GM06990 (cell line): Measurements from ENCODE around the gene LAMA1.

Experiments used
- DNase-seq: peaks from one replicate; pipeline ENCODE4 v3.0.0-alpha.2; 2011; ENCODE audit not compliant: insufficient read length; ENCODE audit errors: extremely low read depth
- H3K27me3 ChIP-seq: replicated peaks from 2 replicates; pipeline ENCODE4 v1.6.0; 2011; ENCODE audit warnings: low read length; ENCODE audit not compliant: control insufficient read depth, insufficient read depth
- H3K36me3 ChIP-seq: 2 replicates; pipeline ENCODE4 v1.5.1; 2011; ENCODE audit warnings: low read length; ENCODE audit not compliant: control insufficient read depth, insufficient read depth
- H3K4me3 ChIP-seq: replicated peaks from 2 replicates; pipeline ENCODE4 v1.5.1; 2011; ENCODE audit warnings: low read depth, mild to moderate bottlenecking, control low read depth, low read length
- CTCF ChIP-seq: IDR thresholded peaks from 2 replicates; pipeline ENCODE4 v1.5.1; 2011; ENCODE audit warnings: low read length, control low read depth, mild to moderate bottlenecking, inconsistent platforms; ENCODE audit not compliant: insufficient read depth, poor library complexity, severe bottlenecking

LAMA1 gene

DNA sequence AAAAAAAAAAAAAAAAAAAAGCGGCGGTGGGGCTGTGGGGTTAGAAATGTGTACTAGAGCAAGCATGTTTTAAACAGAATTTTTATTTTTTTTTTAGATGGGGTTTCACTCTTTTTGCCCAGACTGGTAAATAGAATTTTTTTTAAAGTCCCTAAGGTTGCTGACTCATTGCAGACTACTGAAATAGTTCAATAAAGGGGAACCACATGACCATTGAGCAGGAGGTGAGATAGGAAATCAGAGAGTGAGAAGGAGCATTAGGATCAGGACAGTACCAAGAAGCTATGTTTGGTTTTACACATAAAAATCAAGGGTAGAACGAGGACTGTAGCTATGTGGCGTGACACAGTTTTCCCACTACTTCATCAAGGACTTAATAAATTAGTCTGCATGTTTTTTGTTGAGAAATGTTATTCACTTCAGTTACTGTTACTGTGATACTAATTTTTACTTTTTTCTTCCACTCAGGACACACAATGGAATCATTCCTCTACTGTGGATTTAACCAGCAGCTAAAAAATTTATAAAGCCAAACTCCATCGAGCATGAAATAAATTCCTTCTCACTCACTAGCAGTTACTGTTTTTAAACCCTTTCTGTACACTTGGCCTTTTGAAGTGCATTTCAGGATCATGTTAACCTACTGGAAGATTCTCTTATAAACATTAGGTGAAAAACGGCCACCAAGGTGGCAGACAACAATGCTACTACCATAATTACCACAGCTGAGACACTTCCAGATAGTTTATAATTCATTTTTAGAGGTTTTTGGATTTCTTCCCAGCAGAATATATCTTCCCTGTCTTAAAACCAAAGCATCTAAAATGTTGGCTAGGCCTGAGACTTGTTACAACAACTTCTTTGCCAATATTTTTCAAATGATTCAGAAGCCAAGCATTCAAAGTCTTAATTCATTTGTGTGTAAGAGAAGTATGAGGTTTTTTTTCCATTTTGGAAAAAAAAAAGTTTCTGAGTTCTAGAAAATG lies 33.2 kb downstream of the LAMA1 start:
- DNase-seq = no peak
- Histone ChIP-seq H3K36me3 (no peaks in the 10 kb centered on the region), H3K27me3 (no peaks in the 10 kb centered on the region), H3K4me3 (no peak overlapping the region)
- no peak for TF ChIP-seq CTCF

- Histone ChIP-seq H3K36me3 (no peaks in the 10 kb centered on the region), H3K27me3 (no peaks in the 10 kb centered on the region), H3K4me3 (no peak overlapping the region)
- no peak for TF ChIP-seq CTCF
- no peak for DNase-seq
These were observed 34.9 kb downstream of the LAMA1 start for GRCh38 chr18:7082671-7083070.

DNA sequence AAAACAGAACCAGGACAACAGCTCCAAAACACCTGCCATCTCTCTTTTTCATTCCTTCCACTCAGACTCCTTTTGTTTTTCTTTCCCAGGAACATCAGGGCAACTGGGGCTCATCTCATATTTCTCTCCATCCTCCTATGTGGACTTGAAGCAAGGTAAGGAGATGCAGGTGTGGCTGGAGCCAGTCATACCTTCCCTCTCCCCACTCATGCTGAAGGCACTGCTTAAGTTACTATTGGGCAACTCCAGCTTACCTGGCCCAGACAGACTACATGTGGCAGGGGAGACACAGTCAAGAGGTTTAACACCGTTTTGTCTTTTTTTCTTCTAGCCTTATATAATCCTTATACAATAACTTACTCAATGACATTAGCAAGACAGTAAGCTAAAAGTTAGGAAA lies 38.4 kb downstream of the LAMA1 start:
- no peak for DNase-seq
- no peak overlapping the region for H3K4me3 ChIP-seq
- H3K36me3 ChIP-seq = no peaks in the 10 kb centered on the region
- H3K27me3 ChIP-seq = no peaks in the 10 kb centered on the region
- TF ChIP-seq CTCF = no peak

DNA sequence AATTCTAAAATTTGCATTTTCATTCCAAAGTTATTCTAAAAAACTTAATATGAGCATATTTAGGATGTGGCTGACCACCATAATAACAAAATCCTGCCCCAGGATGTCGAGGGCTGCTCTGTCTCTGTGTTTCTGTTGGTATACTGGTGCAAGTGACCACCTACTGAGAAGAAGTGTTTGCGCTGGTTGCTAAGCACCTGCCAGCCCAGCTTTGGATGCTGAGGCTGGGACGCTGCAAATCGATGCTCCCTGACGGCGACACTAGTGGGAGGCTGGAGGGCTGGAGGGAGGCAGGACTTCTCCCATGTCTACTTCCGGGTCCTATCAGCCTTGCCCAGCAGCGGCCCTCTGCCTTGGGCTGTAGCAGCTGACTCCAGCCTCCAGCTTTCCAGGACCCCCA lies 45.0 kb downstream of the LAMA1 start:
- Histone ChIP-seq H3K4me3 (no peak overlapping the region), H3K27me3 (no peaks in the 10 kb centered on the region), H3K36me3 (no peaks in the 10 kb centered on the region)
- no peak for DNase-seq
- TF ChIP-seq CTCF = no peak

DNA sequence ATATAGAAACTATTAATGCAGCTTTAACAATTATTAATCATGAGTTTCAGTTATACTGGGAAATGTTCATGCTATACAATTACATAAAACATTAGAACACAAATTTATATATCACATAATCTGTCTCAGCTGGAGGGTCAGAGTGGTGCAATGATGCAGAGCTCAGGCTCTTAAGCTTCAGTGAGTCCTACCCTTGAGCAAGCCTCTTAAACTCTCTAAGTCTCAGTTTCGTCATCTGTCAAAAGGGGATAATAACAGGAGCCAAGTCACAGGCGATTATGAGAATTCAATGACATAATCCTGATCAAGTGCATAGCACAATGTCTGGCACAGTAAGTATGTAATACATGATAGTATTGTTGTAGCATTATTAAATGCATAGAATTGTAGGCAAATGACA lies 46.0 kb downstream of the LAMA1 start:
- H3K36me3 ChIP-seq = no peaks in the 10 kb centered on the region
- no peak overlapping the region for H3K4me3 ChIP-seq
- H3K27me3 ChIP-seq = no peaks in the 10 kb centered on the region
- no peak for DNase-seq
- TF ChIP-seq CTCF = no peak
